DOHH2 (cell line): ENCODE data around the gene KRTAP1-5.

Source experiments
- H3F3A ChIP-seq: fragments of 200-600 bp; sonication (generic), shearing (Covaris generic); 2 replicates; pipeline ENCODE4 v1.6.0; 2016; ENCODE audit warnings: antibody characterized with exemption, mild to moderate bottlenecking; ENCODE audit not compliant: control insufficient read depth, insufficient read depth
- H3K27ac ChIP-seq: fragments of 200-600 bp; sonication (generic); 2 replicates; pipeline ENCODE4 v1.5.1; 2014; ENCODE audit warnings: low read depth, mild to moderate bottlenecking, low read length, moderate library complexity
- H3K27me3 ChIP-seq: fragments of 200-600 bp; sonication (generic); 2 replicates; pipeline ENCODE4 v1.6.1; 2014; ENCODE audit warnings: mild to moderate bottlenecking, low read length, mixed read lengths; ENCODE audit not compliant: control insufficient read depth
- H3K36me3 ChIP-seq: fragments of 200-600 bp; sonication (generic); 2 replicates; pipeline ENCODE4 v1.6.1; 2014; ENCODE audit warnings: mild to moderate bottlenecking, low read length, moderate library complexity, mixed read lengths; ENCODE audit not compliant: control insufficient read depth
- H3K4me1 ChIP-seq: fragments of 200-600 bp; sonication (generic); 2 replicates; pipeline ENCODE4 v1.6.1; 2014; ENCODE audit warnings: mild to moderate bottlenecking, low read length, mixed read lengths; ENCODE audit not compliant: control insufficient read depth
- H3K4me2 ChIP-seq: fragments of 200-600 bp; sonication (generic); 2 replicates; pipeline ENCODE4 v1.6.0; 2014; ENCODE audit warnings: mild to moderate bottlenecking, low read length, moderate library complexity
- H3K4me3 ChIP-seq: fragments of 200-600 bp; sonication (generic); 2 replicates; pipeline ENCODE4 v1.5.1; 2014; ENCODE audit warnings: mild to moderate bottlenecking, low read length, mixed read lengths
- H3K79me2 ChIP-seq: fragments of 200-600 bp; sonication (generic); 2 replicates; pipeline ENCODE4 v1.6.1; 2014; ENCODE audit warnings: mild to moderate bottlenecking, low read length, mixed read lengths; ENCODE audit not compliant: control insufficient read depth
- H3K9me2 ChIP-seq: fragments of 200-600 bp; sonication (generic); replicated peaks from 2 replicates; pipeline ENCODE4 v1.6.1; 2014; ENCODE audit warnings: mild to moderate bottlenecking, low read length, mixed read lengths; ENCODE audit not compliant: control insufficient read depth
- H3K9me3 ChIP-seq: fragments of 200-600 bp; sonication (generic); 2 replicates; pipeline ENCODE4 v1.6.1; 2014; ENCODE audit warnings: antibody characterized with exemption, low read length, mixed read lengths; ENCODE audit not compliant: control insufficient read depth, insufficient read depth
- H4K20me1 ChIP-seq: fragments of 200-600 bp; sonication (generic); 2 replicates; pipeline ENCODE4 v1.6.0; 2014; ENCODE audit warnings: low read depth, mild to moderate bottlenecking, antibody characterized with exemption, low read length, moderate library complexity; ENCODE audit not compliant: control insufficient read depth, insufficient read depth
- EZH2phosphoT487 ChIP-seq: fragments of 200-600 bp; sonication (generic); IDR thresholded peaks from 2 replicates; pipeline ENCODE4 v1.6.1; 2017; ENCODE audit warnings: borderline replicate concordance, mild to moderate bottlenecking, antibody characterized with exemption, low read length, moderate library complexity, mixed read lengths
- TF ChIP-seq, protein P1 (sequence below): fragments of 200-600 bp; sonication (generic); IDR thresholded peaks from one replicate; pipeline ENCODE4 v1.5.1; 2014; ENCODE audit warnings: antibody characterized with exemption, mild to moderate bottlenecking, low read depth, low read length; ENCODE audit not compliant: poor library complexity, severe bottlenecking

KRTAP1-5 gene

DNA sequence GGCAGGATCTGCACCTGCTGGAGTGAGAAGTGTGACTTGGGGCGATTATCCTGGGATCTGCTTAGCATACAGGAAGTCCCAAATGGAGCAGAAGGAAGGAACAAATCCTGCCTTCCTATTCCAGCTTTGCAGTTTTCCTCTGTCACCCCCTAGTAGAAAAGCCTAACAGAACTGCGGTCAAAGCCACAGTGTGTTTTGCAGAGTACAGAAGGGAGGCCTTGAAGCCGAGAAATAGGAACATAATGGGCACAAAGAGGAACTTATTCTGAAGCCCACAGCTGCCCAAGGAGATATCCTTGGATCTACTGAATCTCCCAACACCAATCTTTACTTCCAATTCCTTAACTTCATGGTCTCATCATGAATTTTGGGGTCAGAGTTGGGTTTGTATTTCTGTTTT, 8.5 kb downstream of the KRTAP1-5 start:
- no peaks in the 10 kb centered on the region for H3K4me1 ChIP-seq

GRCh38 chr17:41016578-41017215, 10.3 kb downstream of the KRTAP1-5 start:
- no peak overlapping the region for H3K4me3 ChIP-seq
- no peaks in the 10 kb centered on the region for H3F3A ChIP-seq
- no peak overlapping the region for H3K4me2 ChIP-seq
- no peaks in the 10 kb centered on the region for H3K9me2 ChIP-seq
- H3K27ac ChIP-seq: no peak overlapping the region
- TF ChIP-seq EZH2phosphoT487: no peak
- TF ChIP-seq, protein P1, sequence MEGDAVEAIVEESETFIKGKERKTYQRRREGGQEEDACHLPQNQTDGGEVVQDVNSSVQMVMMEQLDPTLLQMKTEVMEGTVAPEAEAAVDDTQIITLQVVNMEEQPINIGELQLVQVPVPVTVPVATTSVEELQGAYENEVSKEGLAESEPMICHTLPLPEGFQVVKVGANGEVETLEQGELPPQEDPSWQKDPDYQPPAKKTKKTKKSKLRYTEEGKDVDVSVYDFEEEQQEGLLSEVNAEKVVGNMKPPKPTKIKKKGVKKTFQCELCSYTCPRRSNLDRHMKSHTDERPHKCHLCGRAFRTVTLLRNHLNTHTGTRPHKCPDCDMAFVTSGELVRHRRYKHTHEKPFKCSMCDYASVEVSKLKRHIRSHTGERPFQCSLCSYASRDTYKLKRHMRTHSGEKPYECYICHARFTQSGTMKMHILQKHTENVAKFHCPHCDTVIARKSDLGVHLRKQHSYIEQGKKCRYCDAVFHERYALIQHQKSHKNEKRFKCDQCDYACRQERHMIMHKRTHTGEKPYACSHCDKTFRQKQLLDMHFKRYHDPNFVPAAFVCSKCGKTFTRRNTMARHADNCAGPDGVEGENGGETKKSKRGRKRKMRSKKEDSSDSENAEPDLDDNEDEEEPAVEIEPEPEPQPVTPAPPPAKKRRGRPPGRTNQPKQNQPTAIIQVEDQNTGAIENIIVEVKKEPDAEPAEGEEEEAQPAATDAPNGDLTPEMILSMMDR: no peak
- H3K4me1 ChIP-seq: no peaks in the 10 kb centered on the region
- no peaks in the 10 kb centered on the region for H3K36me3 ChIP-seq
- H3K79me2 ChIP-seq: no peaks in the 10 kb centered on the region
- no peaks in the 10 kb centered on the region for H3K27me3 ChIP-seq
- no peaks in the 10 kb centered on the region for H4K20me1 ChIP-seq
- no peaks in the 10 kb centered on the region for H3K9me3 ChIP-seq

More for the DNA sequence above, 8.5 kb downstream of the KRTAP1-5 start:
- Histone ChIP-seq H3K27me3 (no peaks in the 10 kb centered on the region), H3K9me2 (no peaks in the 10 kb centered on the region), H3K36me3 (no peaks in the 10 kb centered on the region), H4K20me1 (no peaks in the 10 kb centered on the region), H3F3A (no peaks in the 10 kb centered on the region), H3K4me2 (no peak overlapping the region), H3K79me2 (no peaks in the 10 kb centered on the region), H3K9me3 (no peaks in the 10 kb centered on the region), H3K4me3 (no peak overlapping the region), H3K27ac (no peak overlapping the region)
- TF ChIP-seq, protein P1: no peak
- TF ChIP-seq EZH2phosphoT487: no peak

- no peaks in the 10 kb centered on the region for H3K4me1 ChIP-seq
- no peak overlapping the region for H3K27ac ChIP-seq
- no peaks in the 10 kb centered on the region for H3K79me2 ChIP-seq
Measured at GRCh38 chr17:41015454-41015853, 11.6 kb downstream of the KRTAP1-5 start.

More at GRCh38 chr17:41015454-41015853, 11.6 kb downstream of the KRTAP1-5 start:
- no peaks in the 10 kb centered on the region for H3K9me3 ChIP-seq
- H3K4me2 ChIP-seq: no peak overlapping the region
- no peaks in the 10 kb centered on the region for H3K27me3 ChIP-seq
- H3K9me2 ChIP-seq: no peaks in the 10 kb centered on the region
- no peaks in the 10 kb centered on the region for H3F3A ChIP-seq
- no peak overlapping the region for H3K4me3 ChIP-seq
- H4K20me1 ChIP-seq: no peaks in the 10 kb centered on the region
- H3K36me3 ChIP-seq: no peaks in the 10 kb centered on the region
- TF ChIP-seq, protein P1: no peak
- no peak for TF ChIP-seq EZH2phosphoT487
